GM23248 (cell line): ENCODE measurements around the gene ZNF33A. TPM values are rescaled to one million over a fixed set of nuclear protein-coding genes. Genes with fewer than 3 reads are reported as not detected.

Experiments
- DNase-seq: peaks from one replicate; pipeline ENCODE4 v3.0.0-alpha.2; 2015
- H2AFZ ChIP-seq: fragments of 200-600 bp; sonication (generic); 2 replicates; pipeline ENCODE4 v1.6.1; 2016; ENCODE audit warnings: antibody characterized with exemption
- H3F3A ChIP-seq: fragments of 200-600 bp; sonication (generic); 2 replicates; pipeline ENCODE4 v1.6.1; 2016; ENCODE audit warnings: mild to moderate bottlenecking, antibody characterized with exemption, mixed run types; ENCODE audit not compliant: insufficient read depth
- H3K27ac ChIP-seq: fragments of 200-600 bp; sonication (generic); 2 replicates; pipeline ENCODE4 v1.5.1; 2016; ENCODE audit warnings: mild to moderate bottlenecking
- H3K27me3 ChIP-seq: fragments of 200-600 bp; sonication (generic); replicated peaks from 2 replicates; pipeline ENCODE4 v1.6.1; 2016; ENCODE audit warnings: mild to moderate bottlenecking; ENCODE audit not compliant: insufficient read depth
- H3K36me3 ChIP-seq: fragments of 200-600 bp; sonication (generic); 2 replicates; pipeline ENCODE4 v1.6.1; 2016; ENCODE audit warnings: low read depth, mild to moderate bottlenecking
- H3K4me1 ChIP-seq: fragments of 200-600 bp; sonication (generic); 2 replicates; pipeline ENCODE4 v1.6.1; 2016; ENCODE audit warnings: mild to moderate bottlenecking; ENCODE audit not compliant: insufficient read depth
- H3K4me2 ChIP-seq: fragments of 200-600 bp; sonication (generic); one replicate; pipeline ENCODE4 v1.6.1; 2016; ENCODE audit warnings: mild to moderate bottlenecking; ENCODE audit not compliant: unreplicated experiment
- H3K4me3 ChIP-seq: fragments of 200-600 bp; sonication (generic); 2 replicates; pipeline ENCODE4 v1.5.1; 2016; ENCODE audit warnings: mild to moderate bottlenecking
- H3K79me2 ChIP-seq: fragments of 200-600 bp; sonication (generic); 2 replicates; pipeline ENCODE4 v1.6.1; 2016; ENCODE audit warnings: mild to moderate bottlenecking; ENCODE audit not compliant: insufficient read depth
- H3K9ac ChIP-seq: fragments of 200-600 bp; sonication (generic); 2 replicates; pipeline ENCODE4 v1.6.1; 2016; ENCODE audit warnings: mild to moderate bottlenecking
- H3K9me2 ChIP-seq: fragments of 200-600 bp; sonication (generic); 2 replicates; pipeline ENCODE4 v1.6.1; 2016; ENCODE audit warnings: mixed run types, mild to moderate bottlenecking, moderate library complexity; ENCODE audit not compliant: insufficient read depth
- H3K9me3 ChIP-seq: fragments of 200-600 bp; sonication (generic); one replicate; pipeline ENCODE4 v1.6.1; 2017; ENCODE audit warnings: low read depth
- H4K20me1 ChIP-seq: fragments of 200-600 bp; sonication (generic); 2 replicates; pipeline ENCODE4 v1.6.0; 2016; ENCODE audit not compliant: insufficient read depth
- EZH2 ChIP-seq: fragments of 200-600 bp; sonication (generic); IDR thresholded peaks from 2 replicates; pipeline ENCODE4 v1.6.1; 2018; ENCODE audit warnings: antibody characterized with exemption, mild to moderate bottlenecking; ENCODE audit not compliant: insufficient read depth, poor library complexity, severe bottlenecking
- EZH2phosphoT487 ChIP-seq: fragments of 200-600 bp; sonication (generic); IDR thresholded peaks from 2 replicates; pipeline ENCODE4 v1.6.1; 2018; ENCODE audit warnings: antibody characterized with exemption, moderate library complexity, mild to moderate bottlenecking, low read depth; ENCODE audit not compliant: insufficient read depth
- WGBS, 2 experiments: methylation state at CpG; one replicate each; pipeline ENCODE4 v1.1.6; 2015 to 2017; ENCODE audit warnings: low lambda C conversion rate in 2 of 2, low coverage in 1 of 2; ENCODE audit errors: missing lambda C conversion rate in 2 of 2; 5-methylcytosine and 5-hydroxymethylcytosine counted together
- in situ Hi-C: fragments of 300-500 bp; cut with MboI; formaldehyde crosslinking; loops from 2 replicates; pipeline ENCODE4 v1.15.0; 2020
- polyA plus RNA-seq: library from polyadenylated mRNA; unstranded; fragments of >200 nt; fragmentation: Nextera tagmentation; extraction: Ambion mirVana; gene quantifications from 2 replicates; pipeline ENCODE4 v1.2.1, GENCODE V29; 2016
- small RNA-seq: library from RNA; depleted of rRNA; stranded (forward); fragments of <200 nt; gene quantifications from one replicate; pipeline ENCODE3, GENCODE V24; 2014; ENCODE audit warnings: low read depth, low replicate concordance
- total RNA-seq: library from RNA; depleted of rRNA; stranded (reverse); fragments of >200 nt; shearing (Covaris generic); gene quantifications from 2 replicates; pipeline ENCODE4 v1.2.3, GENCODE V29; 2014; rRNA removed

Gene ZNF33A
- total and polyA plus RNA-seq, 2 experiments from 2014 or later = 6.6 to 7.6 TPM

GRCh38 chr10:38112159-38112558, 101.7 kb downstream of the ZNF33A start:
- Histone ChIP-seq H3K9me3 (no peaks in the 10 kb centered on the region), H3K27ac (no peak overlapping the region), H4K20me1 (no peaks in the 10 kb centered on the region)

More at GRCh38 chr10:38112159-38112558, 101.7 kb downstream of the ZNF33A start:
- Histone ChIP-seq H3K4me2 (no peak overlapping the region), H3K4me1 (no peaks in the 10 kb centered on the region), H2AFZ (no peak overlapping the region), H3F3A (no peaks in the 10 kb centered on the region), H3K36me3 (peaks cover 35% of the 10 kb centered on the region), H3K9me2 (no peaks in the 10 kb centered on the region), H3K9ac (no peak overlapping the region), H3K4me3 (no peak overlapping the region), H3K79me2 (no peaks in the 10 kb centered on the region), H3K27me3 (no peaks in the 10 kb centered on the region)
- in situ Hi-C loops = no loop called here
- no peak for TF ChIP-seq EZH2phosphoT487
- no peak for TF ChIP-seq EZH2
- WGBS, 2 experiments = 96 to 97% methylated on average over 2 of the region's 2 CpGs
- no peak for DNase-seq

Small RNAs within 50 kb of the gene (small RNA-seq; reads per million reads assigned to genes)
- gene AL161931.1 (not detected), gene FXYD6P2 (not detected), gene RF00019 (not detected), gene RNU6-795P (not detected)

Other genes starting within 250 kb of the ZNF33A start
- 4.2 and 13.7 TPM in 2 replicates for gene ZNF248, start 153.1 kb upstream of the ZNF33A start, total RNA-seq
- 6.8 and 7.4 TPM in 2 replicates for gene ZNF248, start 153.1 kb upstream of the ZNF33A start, polyA plus RNA-seq
- gene ZNF25, start 34.0 kb upstream of the ZNF33A start, total RNA-seq = 11.8 and 13.8 TPM in 2 replicates
- 11.2 and 11.8 TPM in 2 replicates for gene ZNF25, start 34.0 kb upstream of the ZNF33A start, polyA plus RNA-seq
- gene ZNF37A, start 83.7 kb downstream of the ZNF33A start, total RNA-seq = 10.7 and 11.5 TPM in 2 replicates
- 8.3 and 10.9 TPM in 2 replicates for gene ZNF37A, start 83.7 kb downstream of the ZNF33A start, polyA plus RNA-seq